ENCODE data around the gene PIRT.

Gene PIRT

DNA sequence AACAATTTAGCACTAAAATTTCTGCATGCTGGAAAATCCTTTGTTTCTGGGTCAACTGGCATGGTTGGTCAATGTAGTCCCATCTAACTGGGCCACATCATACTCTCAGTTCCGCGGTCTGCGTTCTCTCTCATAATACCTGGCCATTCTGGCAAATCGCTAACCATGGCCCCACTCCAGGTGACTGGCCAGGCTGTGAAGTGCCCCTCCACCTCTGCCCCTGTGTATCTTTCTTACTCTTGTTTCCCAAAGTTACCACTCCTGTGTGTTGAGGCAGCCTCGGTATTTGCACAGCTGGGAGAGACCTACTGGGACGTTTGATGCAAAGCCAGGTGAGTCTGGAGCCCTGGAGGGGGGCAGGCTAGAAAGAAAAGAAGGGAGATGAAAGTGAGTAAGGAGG lies 32.0 kb downstream of the PIRT start:
- H3K27me3 Mint-ChIP-seq (ENCODE audit: low read depth, poor library complexity), result peaks cover 11% of the 10 kb centered on the region
- H3K4me1 Mint-ChIP-seq, result peaks cover 14% of the 10 kb centered on the region
- peaks cover 4% of the 10 kb centered on the region for H3K9me3 Mint-ChIP-seq
- no peak overlapping the region for H3K27ac Mint-ChIP-seq
- DNase-seq, result no peak
- no peaks in the 10 kb centered on the region for H3K36me3 Mint-ChIP-seq (ENCODE audit: low read depth)
- TF ChIP-seq, protein P1, sequence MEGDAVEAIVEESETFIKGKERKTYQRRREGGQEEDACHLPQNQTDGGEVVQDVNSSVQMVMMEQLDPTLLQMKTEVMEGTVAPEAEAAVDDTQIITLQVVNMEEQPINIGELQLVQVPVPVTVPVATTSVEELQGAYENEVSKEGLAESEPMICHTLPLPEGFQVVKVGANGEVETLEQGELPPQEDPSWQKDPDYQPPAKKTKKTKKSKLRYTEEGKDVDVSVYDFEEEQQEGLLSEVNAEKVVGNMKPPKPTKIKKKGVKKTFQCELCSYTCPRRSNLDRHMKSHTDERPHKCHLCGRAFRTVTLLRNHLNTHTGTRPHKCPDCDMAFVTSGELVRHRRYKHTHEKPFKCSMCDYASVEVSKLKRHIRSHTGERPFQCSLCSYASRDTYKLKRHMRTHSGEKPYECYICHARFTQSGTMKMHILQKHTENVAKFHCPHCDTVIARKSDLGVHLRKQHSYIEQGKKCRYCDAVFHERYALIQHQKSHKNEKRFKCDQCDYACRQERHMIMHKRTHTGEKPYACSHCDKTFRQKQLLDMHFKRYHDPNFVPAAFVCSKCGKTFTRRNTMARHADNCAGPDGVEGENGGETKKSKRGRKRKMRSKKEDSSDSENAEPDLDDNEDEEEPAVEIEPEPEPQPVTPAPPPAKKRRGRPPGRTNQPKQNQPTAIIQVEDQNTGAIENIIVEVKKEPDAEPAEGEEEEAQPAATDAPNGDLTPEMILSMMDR (IDR thresholded peaks at IDR 0.05), result no peak
- no peak overlapping the region for H3K4me3 Mint-ChIP-seq

DNA sequence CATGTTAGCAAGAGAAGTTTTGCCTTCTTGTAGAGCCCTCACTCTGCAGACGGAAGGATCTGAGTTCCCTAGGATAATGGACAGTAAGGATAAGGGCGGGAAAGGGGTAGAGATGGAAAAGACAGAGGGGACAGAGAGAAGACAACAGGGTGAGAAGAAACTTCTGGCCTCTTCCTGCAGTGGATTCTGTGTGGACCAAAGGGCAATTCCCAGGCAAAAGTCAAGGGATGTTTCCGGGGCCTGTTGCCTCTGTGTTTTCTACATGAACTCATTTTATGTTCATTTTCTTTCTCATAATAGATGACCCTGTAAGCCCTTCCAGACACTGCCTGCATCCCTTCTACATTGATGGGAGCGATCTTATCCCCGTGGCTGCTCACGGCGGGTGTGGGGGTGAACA lies 33.3 kb downstream of the PIRT start:
- DNase-seq, result no peak
- H3K36me3 Mint-ChIP-seq (ENCODE audit: low read depth), result no peaks in the 10 kb centered on the region
- H3K27me3 Mint-ChIP-seq (ENCODE audit: low read depth, poor library complexity), result peaks cover 11% of the 10 kb centered on the region
- peaks cover 4% of the 10 kb centered on the region for H3K9me3 Mint-ChIP-seq
- H3K4me3 Mint-ChIP-seq, result no peak overlapping the region
- TF ChIP-seq, protein P1 (IDR thresholded peaks at IDR 0.05), result no peak
- H3K27ac Mint-ChIP-seq, result no peak overlapping the region
- H3K4me1 Mint-ChIP-seq, result peaks cover 15% of the 10 kb centered on the region

GRCh38 chr17:10803830-10804475 lies 33.9 kb downstream of the PIRT start, which contains the start of gene TMEM238L:
Gene TMEM238L, minus strand, starts transcription at chr17:10804099. Its CDS starts 136 bp downstream, at chr17:10803963.
- no peak within 1 kb of the TSS for H3K27ac Mint-ChIP-seq
- DNase-seq, result no peak
- H3K9me3 Mint-ChIP-seq, result peaks cover 4% of the 10 kb centered on the region
- TF ChIP-seq, protein P1 (IDR thresholded peaks at IDR 0.05), result no peak
- no peaks in the 10 kb centered on the region for H3K36me3 Mint-ChIP-seq (ENCODE audit: low read depth)
- H3K27me3 Mint-ChIP-seq (ENCODE audit: low read depth, poor library complexity), result peaks cover 11% of the 10 kb centered on the region
- no peak within 1 kb of the TSS for H3K4me3 Mint-ChIP-seq
- peaks cover 18% of the 10 kb centered on the region for H3K4me1 Mint-ChIP-seq

- Mint-ChIP-seq H3K27me3 (ENCODE audit: low read depth, poor library complexity) (peaks cover 8% of the 10 kb centered on the region), H3K27ac (no peak overlapping the region), H3K4me3 (no peak overlapping the region), H3K4me1 (peaks cover 17% of the 10 kb centered on the region), H3K36me3 (ENCODE audit: low read depth) (no peaks in the 10 kb centered on the region), H3K9me3 (peaks cover 4% of the 10 kb centered on the region)
- TF ChIP-seq, protein P1 (IDR thresholded peaks at IDR 0.05), result no peak
- no peak for DNase-seq
Observed at GRCh38 chr17:10803350-10803749, 34.5 kb downstream of the PIRT start.

GRCh38 chr17:10802496-10803284 lies 35.2 kb downstream of the PIRT start:
- H3K4me1 Mint-ChIP-seq, result peaks cover 13% of the 10 kb centered on the region

More at GRCh38 chr17:10802496-10803284, 35.2 kb downstream of the PIRT start:
- H3K9me3 Mint-ChIP-seq, result peaks cover 4% of the 10 kb centered on the region
- H3K4me3 Mint-ChIP-seq, result no peak overlapping the region
- H3K36me3 Mint-ChIP-seq (ENCODE audit: low read depth), result no peaks in the 10 kb centered on the region
- TF ChIP-seq, protein P1 (IDR thresholded peaks at IDR 0.05), result no peak
- H3K27ac Mint-ChIP-seq, result no peak overlapping the region
- peaks cover 7% of the 10 kb centered on the region for H3K27me3 Mint-ChIP-seq (ENCODE audit: low read depth, poor library complexity)
- no peak for DNase-seq
